ENCODE measurements around the gene SGMS2.
"Not testable (repeated sequence)": the region's sequence is repeated elsewhere in the genome, so short reads cannot be mapped to it uniquely, and the experiment has no call there.

The SGMS2 gene

GRCh38 chr4:107897823-107898222 is 73.1 kb downstream of the SGMS2 start:
- H3K27me3 ChIP-seq (replicated peaks): no peaks in the 10 kb centered on the region
- TF ChIP-seq CTCF (IDR thresholded peaks at IDR 0.05; ENCODE audit: low read depth, low read length, missing control alignments): no peak
- in situ Hi-C loops (cut with HindIII; ENCODE audit: low pct_ligation_motif_present, low sequenced_read_pairs): no loop called here
- H3K4me3 ChIP-seq (ENCODE audit: low read depth, low read length): no peak overlapping the region
- DNase-seq: no peak
- no peaks in the 10 kb centered on the region for H3K36me3 ChIP-seq (replicated peaks)
- no peak overlapping the region for H3K27ac ChIP-seq

DNA sequence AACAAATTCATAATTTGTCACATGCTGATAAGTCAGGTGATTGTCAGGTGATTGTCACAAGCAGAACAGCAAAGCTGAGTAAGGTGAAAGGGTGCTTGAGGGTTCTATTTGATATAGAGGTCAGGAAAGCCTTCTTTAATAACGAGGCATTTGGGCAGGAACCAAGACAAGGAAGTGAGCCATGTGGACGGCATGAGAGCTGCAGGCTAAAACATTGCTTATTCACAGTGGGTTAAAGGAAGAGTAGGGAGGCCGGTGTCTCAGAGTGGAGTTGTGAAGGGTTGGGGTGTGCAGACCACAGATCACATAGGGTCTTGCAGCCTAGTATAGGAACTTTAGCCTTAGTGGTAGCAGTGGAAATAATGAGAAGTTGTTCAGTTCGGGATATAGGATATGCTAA is 75.3 kb downstream of the SGMS2 start:
- DNase-seq: no peak
- H3K27ac ChIP-seq: no peak overlapping the region
- H3K27me3 ChIP-seq (replicated peaks): no peaks in the 10 kb centered on the region
- no peak overlapping the region for H3K4me3 ChIP-seq (ENCODE audit: low read depth, low read length)
- no peak for TF ChIP-seq CTCF (IDR thresholded peaks at IDR 0.05; ENCODE audit: low read depth, low read length, missing control alignments)
- no peaks in the 10 kb centered on the region for H3K36me3 ChIP-seq (replicated peaks)
- in situ Hi-C loops (cut with HindIII; ENCODE audit: low pct_ligation_motif_present, low sequenced_read_pairs): loop anchor here (25.0 kb wide), 1 partner anchor 138 kb away; no protein-coding TSS in a partner anchor

- no peak for TF ChIP-seq CTCF (IDR thresholded peaks at IDR 0.05; ENCODE audit: low read depth, low read length, missing control alignments)
- in situ Hi-C loops (cut with HindIII; ENCODE audit: low pct_ligation_motif_present, low sequenced_read_pairs): loop anchor here (25.0 kb wide), 1 partner anchor 138 kb away; no protein-coding TSS in a partner anchor
These were observed 75.8 kb downstream of the SGMS2 start for GRCh38 chr4:107900508-107900907.

GRCh38 chr4:107901213-107901934 is 76.6 kb downstream of the SGMS2 start:
- no peak overlapping the region for H3K27ac ChIP-seq
- no peak overlapping the region for H3K4me3 ChIP-seq (ENCODE audit: low read depth, low read length)
- in situ Hi-C loops (cut with HindIII; ENCODE audit: low pct_ligation_motif_present, low sequenced_read_pairs): loop anchor here (25.0 kb wide), 1 partner anchor 139 kb away; no protein-coding TSS in a partner anchor
- no peak for DNase-seq
- no peaks in the 10 kb centered on the region for H3K27me3 ChIP-seq (replicated peaks)
- H3K36me3 ChIP-seq (replicated peaks): no peaks in the 10 kb centered on the region
- no peak for TF ChIP-seq CTCF (IDR thresholded peaks at IDR 0.05; ENCODE audit: low read depth, low read length, missing control alignments)

More at GRCh38 chr4:107900508-107900907, 75.8 kb downstream of the SGMS2 start:
- Histone ChIP-seq H3K4me3 (ENCODE audit: low read depth, low read length) (no peak overlapping the region), H3K27me3 (replicated peaks) (no peaks in the 10 kb centered on the region), H3K27ac (no peak overlapping the region), H3K36me3 (replicated peaks) (no peaks in the 10 kb centered on the region)
- DNase-seq: no peak

DNA sequence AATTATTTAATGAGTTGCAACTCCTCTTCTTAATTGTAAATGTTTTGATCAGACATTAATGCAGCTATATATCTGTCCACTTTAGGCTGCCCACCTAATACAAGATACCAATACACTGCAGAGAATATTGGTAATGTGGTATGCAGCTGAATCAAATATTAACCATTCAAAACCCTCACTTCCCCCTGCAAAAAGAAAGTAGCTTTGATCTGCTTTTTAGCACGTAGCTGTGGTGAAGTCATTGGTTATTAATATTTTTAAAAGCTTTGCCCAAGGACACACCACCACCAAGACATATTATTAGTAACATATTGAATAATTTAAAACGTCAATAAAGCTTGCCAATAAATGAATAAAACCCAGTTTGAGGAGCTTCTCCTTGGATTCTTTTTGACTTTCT is 78.0 kb downstream of the SGMS2 start:
- DNase-seq: no peak
- in situ Hi-C loops (cut with HindIII; ENCODE audit: low pct_ligation_motif_present, low sequenced_read_pairs): loop anchor here (25.0 kb wide), 1 partner anchor 140 kb away; no protein-coding TSS in a partner anchor
- no peaks in the 10 kb centered on the region for H3K27me3 ChIP-seq (replicated peaks)
- no peak for TF ChIP-seq CTCF (IDR thresholded peaks at IDR 0.05; ENCODE audit: low read depth, low read length, missing control alignments)
- H3K36me3 ChIP-seq (replicated peaks): no peaks in the 10 kb centered on the region
- no peak overlapping the region for H3K27ac ChIP-seq
- no peak overlapping the region for H3K4me3 ChIP-seq (ENCODE audit: low read depth, low read length)

GRCh38 chr4:107905082-107905481 is 80.3 kb downstream of the SGMS2 start:
- not testable (repeated sequence) for DNase-seq; H3K36me3 ChIP-seq (replicated peaks); H3K4me3 ChIP-seq (ENCODE audit: low read depth, low read length); H3K27ac ChIP-seq; H3K27me3 ChIP-seq (replicated peaks)
- in situ Hi-C loops (cut with HindIII; ENCODE audit: low pct_ligation_motif_present, low sequenced_read_pairs): loop anchor here (25.0 kb wide), 1 partner anchor 143 kb away; no protein-coding TSS in a partner anchor

Measured in brain microvascular endothelial cell (primary cell).